ENCODE results near the gene CCM2. TPM values are rescaled to one million over a fixed set of nuclear protein-coding genes. Genes with fewer than 3 reads are reported as not detected.

The CCM2 gene
- 10 to 100 TPM; 21.7 to 46.9 TPM for total RNA-seq
- 10 to 100 TPM; 55.3 to 57.6 TPM for polyA plus RNA-seq
- long read RNA-seq, donor 1, partial matches to known transcripts, result 0 of 7 reads
- long read RNA-seq, donor 1, other reads (novel, unspliced or antisense), result 0 of 7 reads
- long read RNA-seq, donor 2, result 0 reads
- long read RNA-seq, donor 3, result 0 reads
- long read RNA-seq, donor 4, partial matches to known transcripts, result 6 of 10 reads
- long read RNA-seq, donor 4, other reads (novel, unspliced or antisense), result 0 of 10 reads
- long read RNA-seq, donor 5, transcript CCM2-201 (10 exons, 1,894 nt), result major isoform, 11 of 11 reads
- long read RNA-seq, donor 5, partial matches to known transcripts, result 0 of 11 reads
- long read RNA-seq, donor 5, other reads (novel, unspliced or antisense), result 0 of 11 reads

GRCh38 chr7:45000093-45001032 lies at the start of gene CCM2:
Gene CCM2 (plus strand): TSS chr7:45000201. CDS start chr7:45000334, 133 bp downstream.
- peak within 1 kb of the TSS; percentile 69 for H3K4me3 ChIP-seq
- WGBS, 2 donors, result 1% methylated on average over 33 to 77 of the region's 77 CpGs
- TF ChIP-seq CTCF (IDR thresholded peaks at IDR 0.05; ENCODE audit: control extremely low read depth, extremely low read depth), result no peak
- ATAC-seq (ENCODE audit: insufficient read depth, low FRiP score) (no peak), DNase-seq (peak; percentile 52 to 65 (median 63))
- H3K27me3 ChIP-seq (ENCODE audit: control insufficient read depth in 3 of 3, insufficient read depth in 3 of 3, low read length in 2 of 3), result no peaks in the 10 kb centered on the region
- peaks cover 0 to 12% (median 5%) of the 10 kb centered on the region in 5 donors for H3K4me1 ChIP-seq (ENCODE audit: control insufficient read depth in 5 of 5, insufficient read depth in 5 of 5, low read length in 5 of 5)
- no peaks in the 10 kb centered on the region for H3K9me3 ChIP-seq (ENCODE audit: control insufficient read depth in 4 of 4, insufficient read depth in 3 of 4, low read length in 3 of 4)
- H3K36me3 ChIP-seq (ENCODE audit: control insufficient read depth in 4 of 4, insufficient read depth in 4 of 4, low read length in 4 of 4), result peaks cover 0 to 3% (median 0%) of the 10 kb centered on the region in 4 donors
- peak within 1 kb of the TSS; percentile 89 to 90 for H3K27ac ChIP-seq (ENCODE audit: low read depth in 1 of 2, low read length in 1 of 2)
- peak within 1 kb of the TSS; percentile 50 to 84 for H3K9ac ChIP-seq (ENCODE audit: insufficient read depth in 1 of 2, low read length in 2 of 2)

GRCh38 chr7:44953156-44953555 lies 46.8 kb upstream of the CCM2 start:
- H3K4me1 ChIP-seq (ENCODE audit: control insufficient read depth in 5 of 5, insufficient read depth in 5 of 5, low read length in 5 of 5), result no peaks in the 10 kb centered on the region
- ATAC-seq (ENCODE audit: insufficient read depth, low FRiP score) (no peak), DNase-seq (no peak)
- no peak overlapping the region for H3K4me3 ChIP-seq
- TF ChIP-seq CTCF (IDR thresholded peaks at IDR 0.05; ENCODE audit: control extremely low read depth, extremely low read depth), result no peak
- no peaks in the 10 kb centered on the region for H3K9me3 ChIP-seq (ENCODE audit: control insufficient read depth in 4 of 4, insufficient read depth in 3 of 4, low read length in 3 of 4)
- H3K9ac ChIP-seq (ENCODE audit: insufficient read depth in 1 of 2, low read length in 2 of 2), result no peak overlapping the region
- no peak overlapping the region for H3K27ac ChIP-seq (ENCODE audit: low read depth in 1 of 2, low read length in 1 of 2)
- WGBS, 2 donors, result 93 to 94% methylated on average over 2 of the region's 2 CpGs
- peaks cover 0 to 6% (median 0%) of the 10 kb centered on the region in 3 donors for H3K27me3 ChIP-seq (ENCODE audit: control insufficient read depth in 3 of 3, insufficient read depth in 3 of 3, low read length in 2 of 3)
- no peaks in the 10 kb centered on the region for H3K36me3 ChIP-seq (ENCODE audit: control insufficient read depth in 4 of 4, insufficient read depth in 4 of 4, low read length in 4 of 4)

GRCh38 chr7:44955733-44956132 lies 44.3 kb upstream of the CCM2 start:
- H3K36me3 ChIP-seq (ENCODE audit: control insufficient read depth in 4 of 4, insufficient read depth in 4 of 4, low read length in 4 of 4), result no peaks in the 10 kb centered on the region
- no peaks in the 10 kb centered on the region for H3K9me3 ChIP-seq (ENCODE audit: control insufficient read depth in 4 of 4, insufficient read depth in 3 of 4, low read length in 3 of 4)
- H3K27me3 ChIP-seq (ENCODE audit: control insufficient read depth in 3 of 3, insufficient read depth in 3 of 3, low read length in 2 of 3), result no peaks in the 10 kb centered on the region
- DNase-seq (no peak), ATAC-seq (ENCODE audit: insufficient read depth, low FRiP score) (no peak)
- H3K9ac ChIP-seq (ENCODE audit: insufficient read depth in 1 of 2, low read length in 2 of 2), result no peak overlapping the region
- WGBS, 2 donors, result 77 to 81% methylated on average over 2 of the region's 2 CpGs
- no peak overlapping the region for H3K27ac ChIP-seq (ENCODE audit: low read depth in 1 of 2, low read length in 1 of 2)
- no peak for TF ChIP-seq CTCF (IDR thresholded peaks at IDR 0.05; ENCODE audit: control extremely low read depth, extremely low read depth)
- H3K4me3 ChIP-seq, result no peak overlapping the region
- H3K4me1 ChIP-seq (ENCODE audit: control insufficient read depth in 5 of 5, insufficient read depth in 5 of 5, low read length in 5 of 5), result no peaks in the 10 kb centered on the region

Measured in lung (tissue), 16 donors.